GM23338 (cell line): Measurements from ENCODE around the gene LRRC8E. TPM values are rescaled to one million over a fixed set of nuclear protein-coding genes. Genes with fewer than 3 reads are reported as not detected.

Experiments used
- CTCF ChIP-seq, 2 experiments: fragments of 200-600 bp in 1 of 2; sonication (generic) in 1 of 2; conservative IDR thresholded peaks; 2 replicates each; pipeline versions ENCODE4 v1.5.1 to v1.6.1; 2016 to 2017; ENCODE audit warnings: antibody characterized with exemption in 2 of 2, low read depth in 2 of 2, mild to moderate bottlenecking in 2 of 2, moderate library complexity in 1 of 2
- ETS1 ChIP-seq: IDR thresholded peaks from 2 replicates; pipeline ENCODE4 v1.6.1; 2016; ENCODE audit warnings: antibody characterized with exemption
- JUNB ChIP-seq: IDR thresholded peaks from one replicate; pipeline ENCODE4 v1.6.1; 2016; ENCODE audit warnings: antibody characterized with exemption; ENCODE audit not compliant: unreplicated experiment
- POLR2AphosphoS5 ChIP-seq: IDR thresholded peaks from 2 replicates; pipeline ENCODE4 v1.6.1; 2016; ENCODE audit warnings: antibody characterized with exemption, low read depth
- REST ChIP-seq: IDR thresholded peaks from one replicate; pipeline ENCODE4 v1.6.1; 2018; ENCODE audit warnings: antibody characterized with exemption; ENCODE audit not compliant: unreplicated experiment
- ZNF462 ChIP-seq: fragments of 250-450 bp; sonication (Bioruptor Pico); IDR thresholded peaks from 2 replicates; pipeline ENCODE4 v1.5.0; 2020; ENCODE audit warnings: mild to moderate bottlenecking, moderate library complexity
- polyA plus RNA-seq: library from polyadenylated mRNA; unstranded; fragments of >200 nt; fragmentation: Nextera tagmentation; extraction: Ambion mirVana; gene quantifications from 2 replicates; pipeline ENCODE4 v1.2.1, GENCODE V29; 2016
- total RNA-seq: library from RNA; depleted of rRNA; stranded (reverse); fragments of >200 nt; shearing (Covaris generic); gene quantifications from 2 replicates; pipeline ENCODE4 v1.2.3, GENCODE V29; 2014

Gene LRRC8E
- total and polyA plus RNA-seq, 2 experiments from 2014 or later, result 0.29 to 4.8 TPM

- TF ChIP-seq ZNF462, result no peak
- no peak for TF ChIP-seq ETS1
- TF ChIP-seq JUNB, result no peak
- TF ChIP-seq CTCF (conservative IDR thresholded peaks at IDR 0.05; ENCODE audit: low read depth in 2 of 2), result no peak
- no peak for TF ChIP-seq POLR2AphosphoS5
- no peak for TF ChIP-seq REST
These were observed 9.1 kb upstream of the LRRC8E start (continued) for GRCh38 chr19:7879111-7879807.
